Left forelimb (tissue), 1 donor: ENCODE data around the gene EML4.
"Not testable (repeated sequence)": the region's sequence is repeated elsewhere in the genome, so short reads cannot be mapped to it uniquely, and the experiment has no call there.

ENCODE experiments used
- DNase-seq: peaks from one replicate; pipeline ENCODE4 v3.0.0-alpha.2; 2018; ENCODE audit warnings: low spot score

Gene EML4

DNA sequence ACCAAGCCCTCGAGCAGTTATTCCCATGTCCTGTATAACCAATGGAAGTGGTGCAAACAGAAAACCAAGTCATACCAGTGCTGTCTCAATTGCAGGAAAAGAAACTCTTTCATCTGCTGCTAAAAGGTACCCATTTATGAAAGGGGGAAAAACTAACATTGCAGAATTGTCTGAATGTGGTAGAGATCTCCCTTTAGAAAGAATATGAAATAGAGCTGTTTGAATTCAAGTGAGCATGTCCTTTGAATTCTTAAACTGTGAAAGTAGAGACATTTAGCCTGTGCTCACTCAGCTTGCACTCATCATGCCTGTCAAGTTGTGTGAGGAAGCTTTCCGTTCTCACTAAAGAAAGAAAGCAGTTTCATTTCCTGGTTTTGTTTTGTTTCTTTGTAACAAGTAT, 87.4 kb downstream of the EML4 start:
- DNase-seq, result no peak

GRCh38 chr2:42261518-42262195, 92.5 kb downstream of the EML4 start:
- no peak for DNase-seq

GRCh38 chr2:42266236-42266635, 97.1 kb downstream of the EML4 start:
- DNase-seq, result no peak

GRCh38 chr2:42267530-42267929, 98.4 kb downstream of the EML4 start:
- DNase-seq, result no peak

GRCh38 chr2:42268528-42269151, 99.5 kb downstream of the EML4 start:
- no peak for DNase-seq

- DNase-seq, result no peak
Observed at GRCh38 chr2:42270757-42271156, 101.6 kb downstream of the EML4 start.

- DNase-seq, result not testable (repeated sequence)
Observed at GRCh38 chr2:42271246-42271645, 102.1 kb downstream of the EML4 start.

DNA sequence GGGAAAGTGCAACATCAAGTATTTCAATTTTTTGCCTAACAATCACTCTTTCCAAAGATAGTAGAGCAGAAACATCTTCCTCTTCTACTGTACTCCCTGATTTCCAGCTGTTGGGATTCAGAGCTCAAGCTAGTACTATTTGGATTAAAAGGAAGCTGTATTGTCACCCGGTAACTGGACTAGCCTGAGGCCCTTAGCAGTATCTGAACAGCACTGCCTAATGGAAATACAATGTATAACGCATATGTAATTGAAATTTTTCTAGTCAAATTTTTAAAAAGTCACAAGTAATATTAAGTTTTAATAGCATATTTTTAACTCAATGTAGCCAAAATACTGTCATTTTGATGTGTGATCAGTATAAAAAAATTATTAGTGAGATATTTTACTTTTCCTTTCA, 105.7 kb downstream of the EML4 start:
- no peak for DNase-seq

DNA sequence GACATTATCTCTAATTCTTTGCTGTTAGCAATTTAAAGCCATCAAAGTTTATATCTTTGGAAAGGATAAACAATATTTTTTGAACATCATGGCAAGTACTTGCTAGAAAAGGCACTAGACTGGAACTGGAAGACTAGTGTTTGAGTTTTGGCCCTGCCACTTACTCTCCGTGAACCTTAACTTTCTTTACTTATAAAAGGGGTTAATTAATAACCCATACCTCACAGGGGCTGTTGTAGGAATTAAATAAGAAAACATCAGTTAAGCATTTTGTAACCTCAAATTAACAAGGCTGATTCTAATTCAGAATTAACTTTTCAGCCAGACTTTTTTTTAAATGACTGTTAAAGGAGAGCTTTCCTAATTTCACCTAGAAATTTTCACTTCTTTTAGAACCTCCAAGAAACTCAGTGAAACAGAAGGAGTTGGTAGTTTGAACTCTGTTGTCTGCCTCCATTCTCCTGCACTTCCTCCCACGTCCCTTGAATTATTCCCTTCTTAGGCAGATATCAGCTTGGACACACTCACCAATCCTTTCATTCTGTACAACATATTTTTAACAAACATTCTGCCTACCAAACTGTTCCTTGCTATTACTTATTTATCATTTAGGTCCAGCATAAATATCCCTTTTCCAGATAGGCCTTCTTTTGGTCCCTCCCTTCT, 112.4 kb downstream of the EML4 start:
- DNase-seq, result no peak

GRCh38 chr2:42284019-42284418, 114.9 kb downstream of the EML4 start:
- no peak for DNase-seq

DNA sequence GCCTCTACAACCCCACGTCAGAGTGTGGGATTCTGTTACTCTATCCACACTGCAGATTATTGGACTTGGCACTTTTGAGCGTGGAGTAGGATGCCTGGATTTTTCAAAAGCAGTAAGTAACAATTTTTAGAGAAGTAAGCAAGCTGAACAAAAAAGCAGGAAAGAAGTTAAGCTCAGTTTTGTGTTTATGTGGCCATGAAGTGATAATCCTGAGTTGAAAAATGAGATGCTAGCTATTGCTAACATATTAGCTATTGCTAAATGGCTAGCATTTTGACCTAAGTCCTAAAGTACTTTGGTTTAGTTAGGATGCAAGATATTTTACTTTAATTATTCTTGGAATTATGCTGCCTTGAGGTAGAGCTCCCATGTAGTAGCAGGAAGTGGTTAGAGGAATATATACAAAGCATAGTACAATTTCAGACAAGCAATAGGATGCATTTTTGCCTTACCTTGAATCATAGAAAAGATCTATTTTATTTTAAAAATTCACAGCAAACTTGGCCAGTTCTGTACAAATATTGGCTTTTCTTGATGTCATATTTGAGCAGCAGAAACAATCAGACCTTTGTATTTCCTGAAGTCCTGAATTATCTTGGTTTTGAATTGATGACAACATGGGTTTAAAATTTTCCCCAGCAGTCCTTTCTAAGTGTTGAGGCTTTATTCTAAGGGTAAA, 117.3 kb downstream of the EML4 start:
- no peak for DNase-seq

- DNase-seq, result no peak
Observed at GRCh38 chr2:42288811-42289210, 119.7 kb downstream of the EML4 start.

DNA sequence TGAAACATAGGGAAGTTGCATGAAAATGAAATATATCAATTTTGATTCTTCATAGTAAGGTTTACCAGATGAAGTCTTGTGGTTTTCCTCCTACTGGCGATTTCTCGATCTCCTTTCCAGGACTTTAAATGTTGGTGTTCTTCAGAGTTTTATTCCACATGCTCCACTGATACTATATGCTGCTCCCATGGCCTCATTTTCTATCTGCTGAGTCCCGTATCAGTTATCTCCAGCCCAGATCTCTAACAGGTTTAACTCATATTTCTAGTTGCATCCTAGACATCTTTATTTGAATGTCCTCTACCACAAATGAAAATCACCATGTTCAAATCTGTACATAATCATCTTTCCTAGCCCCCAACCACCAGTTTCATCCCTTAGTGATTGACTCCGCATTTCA, 120.1 kb downstream of the EML4 start:
- no peak for DNase-seq

- DNase-seq, result no peak
Observed at GRCh38 chr2:42290005-42290404, 120.9 kb downstream of the EML4 start.

- DNase-seq, result no peak
Observed at GRCh38 chr2:42293019-42293418, 123.9 kb downstream of the EML4 start.

- DNase-seq, result no peak
Observed at GRCh38 chr2:42296226-42296625, 127.1 kb downstream of the EML4 start.

- DNase-seq, result no peak
Observed at GRCh38 chr2:42297322-42297936, 128.3 kb downstream of the EML4 start.

GRCh38 chr2:42298132-42298531, 129.0 kb downstream of the EML4 start:
- no peak for DNase-seq

DNA sequence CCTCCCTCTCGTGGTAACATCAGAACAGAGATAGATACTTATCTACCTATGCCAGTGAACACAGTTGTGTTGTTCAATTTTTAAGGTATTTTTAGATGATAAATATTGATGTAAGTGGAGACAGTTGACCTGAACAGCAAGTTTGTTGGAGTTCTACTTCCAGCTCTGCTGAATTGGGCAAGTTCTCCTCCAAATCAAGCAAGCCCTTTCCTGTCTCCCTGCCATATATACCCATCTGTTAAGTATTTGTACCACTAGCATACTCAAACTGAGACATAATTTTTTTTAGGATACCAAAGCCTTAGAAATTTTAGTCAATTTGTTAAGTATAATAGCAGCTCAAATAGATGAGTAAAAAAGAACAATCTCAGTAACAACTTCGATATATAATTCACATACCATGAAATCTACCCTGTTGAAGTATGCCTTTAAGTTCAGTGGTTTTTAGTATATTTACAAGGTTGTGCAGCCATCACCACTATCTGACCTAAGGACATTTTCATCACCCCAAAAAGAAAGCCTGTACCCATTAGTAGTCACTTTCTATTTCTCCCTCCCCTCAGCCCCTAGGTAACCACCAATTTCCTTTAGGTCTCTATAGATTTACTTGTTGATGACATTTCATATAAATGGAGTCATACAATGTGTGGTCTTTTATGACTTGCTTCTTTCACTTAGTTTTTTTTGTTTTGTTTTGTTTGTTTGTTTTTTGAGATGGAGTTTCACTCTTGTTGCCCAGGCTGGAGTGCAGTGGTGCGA, 130.0 kb downstream of the EML4 start:
- no peak for DNase-seq

DNA sequence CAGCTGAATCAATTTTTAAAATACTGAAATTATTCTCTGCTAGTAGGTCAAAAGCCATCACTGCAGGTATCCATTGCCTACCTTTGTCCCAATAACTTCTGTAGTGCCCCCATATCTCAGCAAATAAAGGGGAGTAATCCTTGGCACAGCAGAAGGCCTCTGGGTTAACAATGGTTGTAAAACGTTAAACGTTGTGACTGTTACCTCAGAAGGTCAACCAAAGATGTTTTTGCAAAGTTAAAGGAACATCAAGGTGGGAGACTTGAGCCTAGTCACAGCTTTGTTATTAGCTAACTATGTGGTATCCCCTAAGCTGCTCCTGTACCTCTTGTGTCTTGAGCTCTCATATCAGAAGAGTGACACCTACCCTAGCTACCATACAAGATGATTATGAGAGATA, 131.4 kb downstream of the EML4 start:
- DNase-seq, result no peak

- DNase-seq, result no peak
Observed at GRCh38 chr2:42303252-42303651, 134.1 kb downstream of the EML4 start.
